Effector memory CD8-positive, alpha-beta T cell (primary cell): ENCODE measurements around the gene BBC3.
"Not testable (repeated sequence)": the region's sequence is repeated elsewhere in the genome, so short reads cannot be mapped to it uniquely, and the experiment has no call there.

ENCODE experiments used
- ATAC-seq: fragments of 150-1000 bp; cut with Tn5 transposase; replicated peaks from 2 replicates; pipeline ENCODE4 v1.10.0; 2021; ENCODE audit warnings: mild to moderate bottlenecking, moderate library complexity
- DNase-seq, 3 experiments: peaks; one replicate each; pipeline ENCODE4 v3.0.0; 2021
- H3K27ac Mint-ChIP-seq, 2 donors: one replicate each; pipeline ENCODE4 v1.8.0; 2022; ENCODE audit warnings: mild to moderate bottlenecking in 2 of 2, mixed read lengths in 2 of 2, moderate library complexity in 2 of 2
- H3K27me3 Mint-ChIP-seq, 2 donors: one replicate each; pipeline ENCODE4 v1.8.0; 2022; ENCODE audit warnings: mixed read lengths in 2 of 2
- H3K36me3 Mint-ChIP-seq: one replicate; pipeline ENCODE4 v1.8.0; 2022; ENCODE audit warnings: mild to moderate bottlenecking, moderate library complexity, mixed read lengths; ENCODE audit not compliant: insufficient read depth
- H3K4me1 Mint-ChIP-seq, 2 donors: one replicate each; pipeline ENCODE4 v1.8.0; 2022; ENCODE audit warnings: low read depth in 2 of 2, mixed read lengths in 2 of 2
- H3K4me3 Mint-ChIP-seq, 2 donors: one replicate each; pipeline ENCODE4 v1.8.0; 2022; ENCODE audit warnings: mild to moderate bottlenecking in 2 of 2, mixed read lengths in 2 of 2, moderate library complexity in 2 of 2
- H3K9me3 Mint-ChIP-seq, 2 donors: one replicate each; pipeline ENCODE4 v1.8.0; 2022; ENCODE audit warnings: mixed read lengths in 2 of 2
- total RNA-seq, 9 experiments: gene quantifications; one replicate each; lab custom pipeline; 2026; lab: John Stamatoyannopoulos, UW

BBC3 gene, protein sequence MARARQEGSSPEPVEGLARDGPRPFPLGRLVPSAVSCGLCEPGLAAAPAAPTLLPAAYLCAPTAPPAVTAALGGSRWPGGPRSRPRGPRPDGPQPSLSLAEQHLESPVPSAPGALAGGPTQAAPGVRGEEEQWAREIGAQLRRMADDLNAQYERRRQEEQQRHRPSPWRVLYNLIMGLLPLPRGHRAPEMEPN
- 7.6 to 43.1 (median 18.1) reads per million in 9 experiments for total RNA-seq

DNA sequence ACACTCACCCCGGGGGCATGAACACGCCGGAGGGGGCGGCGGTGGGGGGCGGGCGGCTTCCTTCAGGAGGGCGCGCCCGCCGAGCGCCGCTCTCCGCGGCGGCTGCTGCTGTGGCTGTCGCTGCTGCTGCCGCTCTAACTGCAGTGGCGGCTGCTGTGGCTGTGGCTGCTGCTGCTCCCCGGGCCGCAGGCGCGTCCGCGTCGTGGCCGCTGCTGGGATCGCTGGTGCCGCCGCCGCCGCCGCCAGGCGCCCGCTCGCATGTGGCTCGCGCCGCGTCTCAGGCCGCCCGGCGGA is at the start of gene BBC3:
BBC3 (minus strand) TSS at position 279 of the 294 bp plus-strand sequence. CDS start 2,768 bp downstream, outside the sequence.
- no peak for ATAC-seq

DNA sequence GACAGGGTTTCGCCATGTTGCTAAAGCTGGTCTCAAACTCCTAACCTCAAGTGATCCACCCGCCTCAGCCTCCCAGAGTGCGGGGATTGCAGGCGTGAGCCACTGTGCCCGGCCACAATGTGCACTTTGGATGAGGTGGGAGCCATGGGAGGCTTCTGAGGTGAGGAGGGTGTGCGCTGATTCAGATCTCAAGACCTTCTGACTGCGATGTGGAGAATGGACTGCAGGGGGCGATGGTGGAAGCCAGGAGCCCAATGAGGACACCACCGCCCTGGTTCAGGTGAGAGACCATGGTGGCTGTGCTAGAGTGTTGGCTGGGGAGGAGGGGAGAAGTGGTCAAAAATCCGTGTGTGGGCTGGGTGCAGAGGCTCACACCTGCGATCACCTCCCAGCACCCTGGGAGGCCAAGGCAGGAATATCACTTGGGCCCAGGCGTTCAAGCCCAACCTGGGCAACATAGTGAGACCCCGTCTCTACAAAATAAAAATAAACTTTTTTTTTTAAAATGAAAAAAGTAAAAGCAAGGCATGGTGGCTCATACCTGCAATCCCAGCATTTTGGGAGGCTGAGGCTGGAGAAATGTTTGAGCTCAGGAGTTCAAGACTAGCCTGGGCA is 49.3 kb upstream of the BBC3 start:
- ATAC-seq, result peak; percentile 67
- no peak overlapping the region for H3K4me3 Mint-ChIP-seq
- peak; percentile 40 to 53 (median 45) for DNase-seq

More for the DNA sequence above, at the start of gene BBC3:
- peaks cover 32% of the 10 kb centered on the region for H3K36me3 Mint-ChIP-seq
- no peaks in the 10 kb centered on the region for H3K9me3 Mint-ChIP-seq
- no peak for DNase-seq
- H3K4me1 Mint-ChIP-seq, result peaks cover 19 to 26% of the 10 kb centered on the region in 2 donors
- no peaks in the 10 kb centered on the region for H3K27me3 Mint-ChIP-seq
- H3K27ac Mint-ChIP-seq, result peak within 1 kb of the TSS; percentile 74 to 85
- peak within 1 kb of the TSS; percentile 71 to 73 for H3K4me3 Mint-ChIP-seq

DNA sequence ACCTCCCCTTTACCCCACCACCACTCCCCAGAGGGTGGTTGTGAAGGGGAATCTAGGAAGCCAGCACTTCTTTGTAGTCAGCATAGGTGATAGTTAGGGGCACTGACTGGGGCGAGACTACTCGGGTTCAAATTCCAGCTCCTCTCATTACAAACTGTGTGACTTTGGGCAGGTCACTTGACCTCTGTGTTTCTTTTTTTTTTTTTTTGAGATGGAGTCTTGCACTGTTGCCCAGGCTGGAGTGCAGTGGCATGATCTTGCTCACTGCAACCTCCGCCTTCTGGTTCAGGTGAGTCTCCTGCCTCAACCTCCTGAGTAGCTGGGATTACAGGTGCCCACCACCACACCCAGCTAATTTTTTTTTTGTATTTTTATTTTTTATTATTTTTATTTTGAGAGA is 45.5 kb upstream of the BBC3 start:
- H3K4me1 Mint-ChIP-seq, result peaks cover 19 to 20% of the 10 kb centered on the region in 2 donors
- peaks cover 30% of the 10 kb centered on the region for H3K36me3 Mint-ChIP-seq
- H3K27me3 Mint-ChIP-seq, H3K9me3 Mint-ChIP-seq, DNase-seq, ATAC-seq, H3K27ac Mint-ChIP-seq: not testable (repeated sequence)
- H3K4me3 Mint-ChIP-seq, result peak overlapping the region in 1 of 2 donors; percentile 86

More for the DNA sequence above, 49.3 kb upstream of the BBC3 start:
- Mint-ChIP-seq H3K9me3 (no peaks in the 10 kb centered on the region), H3K27me3 (no peaks in the 10 kb centered on the region), H3K27ac (no peak overlapping the region), H3K4me1 (peaks cover 11 to 13% of the 10 kb centered on the region in 2 donors), H3K36me3 (peaks cover 11% of the 10 kb centered on the region)

DNA sequence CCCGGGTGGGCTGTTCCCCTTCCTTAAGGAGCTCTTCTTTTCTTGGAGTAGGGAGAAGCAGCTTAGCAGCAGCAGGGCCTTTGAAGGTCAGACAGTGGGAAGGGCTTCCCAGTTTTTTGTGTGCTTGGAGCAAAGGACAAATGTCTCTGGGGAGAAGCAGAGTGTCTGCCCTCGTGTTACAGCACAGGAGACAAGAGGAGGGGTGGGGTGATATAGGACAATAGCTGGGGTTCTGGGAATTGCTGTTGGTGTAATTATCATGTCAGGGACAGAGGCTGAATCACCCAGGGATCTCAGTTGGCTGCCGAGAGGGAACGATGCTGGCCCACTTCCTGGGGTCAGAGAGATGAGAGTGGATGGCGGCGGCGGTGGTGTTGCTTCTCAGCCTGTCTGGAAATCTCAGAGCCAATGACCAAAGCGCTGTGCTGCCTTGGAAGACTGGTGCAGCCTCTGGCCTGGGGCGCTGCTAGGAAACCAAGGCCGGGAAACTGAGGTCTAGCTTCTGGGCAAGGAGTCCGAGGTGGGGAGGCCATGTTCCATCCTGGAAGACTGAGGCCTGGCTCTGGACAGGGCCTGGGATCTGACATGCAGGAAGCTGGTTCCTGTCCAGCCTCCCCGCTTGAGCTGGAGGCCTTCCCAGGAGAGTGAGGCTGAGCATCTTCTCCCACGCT is 44.9 kb upstream of the BBC3 start:
- H3K27ac Mint-ChIP-seq, result no peak overlapping the region
- H3K36me3 Mint-ChIP-seq, result peaks cover 30% of the 10 kb centered on the region
- H3K27me3 Mint-ChIP-seq, result no peaks in the 10 kb centered on the region
- no peaks in the 10 kb centered on the region for H3K9me3 Mint-ChIP-seq
- ATAC-seq (no peak), DNase-seq (no peak)
- peak overlapping the region; percentile 78 to 86 for H3K4me3 Mint-ChIP-seq
- H3K4me1 Mint-ChIP-seq, result peaks cover 19 to 20% of the 10 kb centered on the region in 2 donors

DNA sequence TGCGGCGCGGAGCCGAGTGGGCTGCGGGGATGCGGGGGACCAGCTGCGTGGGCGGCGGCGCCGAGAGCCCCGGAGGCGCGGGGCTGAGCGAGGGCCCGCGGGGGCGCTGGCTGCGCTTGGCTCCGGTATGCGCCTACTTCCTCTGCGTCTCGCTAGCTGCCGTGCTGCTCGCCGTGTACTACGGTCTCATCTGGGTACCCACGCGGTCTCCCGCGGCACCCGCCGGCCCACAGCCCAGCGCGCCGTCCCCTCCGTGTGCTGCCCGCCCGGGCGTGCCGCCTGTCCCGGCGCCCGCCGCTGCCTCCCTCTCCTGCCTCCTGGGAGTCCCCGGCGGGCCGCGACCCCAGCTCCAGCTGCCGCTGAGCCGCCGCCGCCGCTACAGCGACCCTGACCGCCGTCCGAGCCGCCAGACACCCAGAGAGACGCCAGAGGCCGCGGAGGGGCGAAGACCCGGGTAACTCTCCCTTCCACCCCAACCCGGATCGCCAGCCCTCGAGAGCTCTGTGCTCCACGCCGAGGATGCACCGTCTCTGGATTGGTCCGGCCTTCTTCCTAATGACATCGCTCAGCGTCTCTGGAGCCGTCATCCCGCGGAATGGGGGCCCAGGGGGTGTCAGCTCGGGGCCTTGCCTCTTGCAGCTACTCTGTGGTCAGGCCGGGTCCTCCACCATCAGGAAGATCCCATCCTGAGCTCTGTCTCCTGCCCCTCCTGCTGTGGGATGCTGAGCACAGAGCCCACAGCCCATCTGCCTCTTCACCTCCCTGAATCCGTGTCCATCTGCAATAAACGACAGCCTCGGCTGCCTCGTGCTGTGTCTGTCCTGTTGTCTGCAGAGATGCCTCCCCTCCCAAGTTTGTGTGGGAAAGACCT is 44.1 kb upstream of the BBC3 start:
- Mint-ChIP-seq H3K27me3 (no peaks in the 10 kb centered on the region), H3K4me3 (peak overlapping the region; percentile 86 to 96), H3K9me3 (no peaks in the 10 kb centered on the region), H3K27ac (no peak overlapping the region), H3K36me3 (peaks cover 34% of the 10 kb centered on the region), H3K4me1 (peaks cover 19 to 22% of the 10 kb centered on the region in 2 donors)
- ATAC-seq, result peak; percentile 39
- peak in 1 of 3 experiments; percentile 21 for DNase-seq

DNA sequence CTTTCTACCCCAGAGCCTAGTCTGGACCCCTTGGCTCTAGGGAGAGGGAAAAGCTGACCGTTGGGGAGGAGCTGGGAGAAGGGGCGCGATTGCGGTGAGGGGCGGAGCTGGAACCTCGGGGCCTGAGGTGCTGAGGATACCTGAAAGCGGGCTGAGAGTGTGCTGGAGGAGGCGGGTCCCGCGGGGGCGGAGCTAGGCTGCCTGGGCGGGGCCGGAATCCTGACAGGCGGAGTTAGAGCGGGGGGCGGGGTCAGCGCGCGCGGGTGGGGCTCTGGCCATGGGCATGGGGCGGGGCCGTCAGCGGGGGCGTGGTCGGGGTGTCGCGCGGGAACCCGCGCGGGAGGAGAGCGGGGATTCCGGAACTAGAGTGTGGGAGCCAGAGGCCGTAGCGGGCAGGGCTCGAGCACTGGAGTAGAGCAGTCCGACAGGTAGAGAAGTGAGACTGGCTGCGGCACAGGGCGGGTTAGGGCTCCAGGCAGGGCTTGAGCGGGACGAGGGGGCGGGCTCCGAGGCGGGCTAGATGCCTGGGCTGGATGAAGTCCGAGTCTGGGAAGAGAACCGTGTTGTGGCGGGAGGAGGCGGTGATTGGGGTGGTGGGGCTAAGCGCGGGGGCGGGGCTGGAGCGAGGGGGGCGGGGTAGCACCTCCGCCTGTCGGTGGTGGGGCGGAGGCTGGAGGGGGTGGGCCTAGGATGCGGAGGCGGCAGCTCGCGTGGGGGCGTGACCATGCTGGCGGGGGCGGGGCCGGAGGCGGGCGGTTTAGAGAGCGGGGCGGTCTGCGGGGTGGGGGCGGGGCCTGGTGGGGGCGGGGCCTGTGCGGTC is 43.3 kb upstream of the BBC3 start, which contains the start of gene INAFM1:
INAFM1 (plus strand) TSS at position 815 of the 820 bp plus-strand sequence. CDS start 35 bp downstream, outside the sequence.
- H3K4me3 Mint-ChIP-seq, result peak within 1 kb of the TSS; percentile 96 to 98
- peaks cover 19 to 23% of the 10 kb centered on the region in 2 donors for H3K4me1 Mint-ChIP-seq
- peak within 1 kb of the TSS; percentile 96 to 98 for H3K27ac Mint-ChIP-seq
- no peaks in the 10 kb centered on the region for H3K9me3 Mint-ChIP-seq
- peaks cover 36% of the 10 kb centered on the region for H3K36me3 Mint-ChIP-seq
- DNase-seq (peak; percentile 99), ATAC-seq (peak; percentile 70)
- no peaks in the 10 kb centered on the region for H3K27me3 Mint-ChIP-seq

DNA sequence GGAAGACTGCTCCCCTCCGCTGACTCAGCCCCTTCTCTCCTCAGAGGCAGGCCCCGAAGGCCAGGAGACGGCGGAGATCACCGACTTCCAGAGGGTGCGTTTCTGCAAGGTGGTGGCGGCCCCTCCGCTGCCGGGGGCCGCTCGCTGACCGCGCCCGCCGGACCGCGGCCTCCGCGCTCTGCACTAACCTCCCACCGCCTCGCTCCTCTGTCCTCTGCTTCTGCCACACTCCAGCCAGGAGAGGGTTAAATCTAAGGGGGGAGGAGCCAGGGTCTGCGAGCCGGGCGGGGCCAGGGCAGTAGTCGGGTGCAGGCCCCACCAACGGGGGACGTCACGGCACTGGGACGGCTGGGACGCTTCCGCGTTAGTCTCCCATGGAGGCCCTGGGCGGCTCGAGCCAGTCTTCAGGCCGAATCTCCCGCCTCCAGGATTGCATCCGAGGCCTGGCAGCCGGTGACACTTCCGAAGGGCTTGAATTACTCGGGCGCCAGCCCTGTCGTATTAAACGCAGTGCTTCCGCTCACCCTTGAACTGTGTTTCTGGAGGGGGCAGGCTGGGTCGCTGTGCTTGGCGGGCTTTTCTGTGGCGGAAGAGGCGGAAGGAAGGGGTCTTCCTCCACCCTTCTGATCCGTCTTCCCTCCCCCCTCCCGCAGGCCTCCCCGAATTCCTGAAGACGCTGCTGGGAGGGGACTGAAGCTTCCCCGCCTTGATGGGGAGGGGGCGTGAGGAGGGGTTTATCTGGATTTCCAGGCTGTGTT is 42.5 kb upstream of the BBC3 start:
- ATAC-seq (peak; percentile 67), DNase-seq (peak; percentile 87 to 88 (median 87))
- Mint-ChIP-seq H3K9me3 (no peaks in the 10 kb centered on the region), H3K36me3 (peaks cover 35% of the 10 kb centered on the region), H3K4me3 (peak overlapping the region; percentile 96 to 98), H3K27me3 (no peaks in the 10 kb centered on the region), H3K4me1 (peaks cover 19 to 23% of the 10 kb centered on the region in 2 donors), H3K27ac (peak overlapping the region; percentile 96 to 98)

DNA sequence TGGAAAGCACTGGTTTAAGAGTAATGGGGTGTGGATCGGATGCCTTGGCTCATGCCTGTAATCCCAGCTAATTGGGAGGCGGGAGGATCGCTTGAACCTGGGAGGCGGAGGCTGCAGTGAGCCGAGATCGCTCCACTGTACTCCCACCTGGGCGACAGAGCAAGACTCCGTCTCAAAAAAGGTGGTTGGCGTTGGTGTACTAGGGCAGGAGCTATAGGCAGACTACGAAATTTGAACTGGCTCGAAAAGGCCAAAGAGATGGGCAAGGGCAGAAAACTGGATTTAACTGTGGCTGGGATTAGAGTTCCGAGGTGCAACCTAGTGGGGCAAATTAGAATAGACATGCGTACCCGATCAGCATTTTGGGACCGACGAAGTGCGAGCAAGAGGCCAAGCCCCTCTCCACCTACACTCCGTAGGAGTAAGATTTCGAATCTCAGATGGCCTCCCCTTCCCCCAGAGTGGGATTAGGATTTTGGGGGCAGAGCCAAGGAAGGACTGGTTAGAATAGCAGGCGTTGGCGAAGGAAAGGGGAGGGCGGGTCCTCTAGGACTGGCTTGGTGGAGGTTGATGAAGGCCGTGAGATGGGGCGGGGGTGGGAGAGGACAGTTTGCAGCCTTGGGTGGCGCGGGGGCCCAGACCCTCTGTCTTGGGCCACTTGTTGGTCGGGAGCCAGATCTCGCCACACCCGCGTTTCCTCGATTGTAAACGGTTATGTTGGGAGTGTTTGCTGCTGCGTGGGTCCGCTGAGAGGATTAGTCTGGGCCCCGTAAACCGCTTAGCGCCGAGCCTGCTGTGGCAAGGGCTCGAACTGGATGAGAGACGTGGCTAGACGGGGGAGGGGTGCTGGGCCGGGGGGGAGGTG is 41.7 kb upstream of the BBC3 start:
- peaks cover 35% of the 10 kb centered on the region for H3K36me3 Mint-ChIP-seq
- no peaks in the 10 kb centered on the region for H3K27me3 Mint-ChIP-seq
- peak; percentile 0 for ATAC-seq
- peak overlapping the region; percentile 96 to 98 for H3K27ac Mint-ChIP-seq
- peak overlapping the region; percentile 96 to 98 for H3K4me3 Mint-ChIP-seq
- H3K4me1 Mint-ChIP-seq, result peaks cover 19 to 23% of the 10 kb centered on the region in 2 donors
- H3K9me3 Mint-ChIP-seq, result no peaks in the 10 kb centered on the region
- DNase-seq, result peak in 1 of 3 experiments; percentile 27

DNA sequence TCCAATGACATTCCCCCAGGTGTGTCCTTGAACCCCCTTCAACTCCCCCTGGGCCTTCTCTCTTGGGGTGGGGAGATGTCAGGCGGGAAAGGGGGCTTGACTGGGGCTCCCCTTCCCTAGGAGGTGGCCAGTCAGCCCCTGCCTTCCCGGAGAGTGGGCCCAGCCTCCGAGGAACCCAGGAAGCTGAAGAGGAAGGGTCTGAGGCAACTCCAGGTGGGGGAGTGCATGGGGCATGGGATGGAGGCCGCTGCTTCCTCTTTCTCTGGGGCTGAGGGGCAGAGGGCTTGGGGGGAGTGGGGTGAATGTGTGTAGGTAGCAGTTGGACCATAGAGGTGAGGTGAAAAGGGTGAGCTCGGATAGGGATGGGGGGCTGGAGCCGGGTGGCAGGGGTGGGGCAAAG is 41.0 kb upstream of the BBC3 start:
- H3K36me3 Mint-ChIP-seq, result peaks cover 38% of the 10 kb centered on the region

DNA sequence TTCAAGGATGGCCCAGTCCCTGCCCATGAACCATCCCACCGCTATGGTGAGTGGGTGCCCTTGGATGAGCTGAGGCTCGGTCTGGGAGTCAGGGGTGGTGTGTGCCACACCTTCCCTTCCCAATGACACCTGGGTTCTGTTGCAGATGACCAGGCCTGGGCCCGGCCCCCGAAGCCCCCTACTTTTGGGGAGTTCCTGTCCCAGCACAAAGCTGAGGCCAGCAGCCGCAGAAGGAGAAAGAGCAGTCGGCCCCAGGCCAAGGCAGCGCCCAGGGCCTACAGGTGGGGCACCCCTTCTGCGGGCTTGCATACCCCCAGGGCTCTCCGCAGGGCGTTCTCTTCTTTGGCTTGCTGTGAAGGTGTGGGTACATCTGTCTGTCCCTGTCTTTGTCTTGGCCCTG is 39.4 kb upstream of the BBC3 start:
- ATAC-seq (no peak), DNase-seq (no peak)
- peaks cover 14 to 18% of the 10 kb centered on the region in 2 donors for H3K4me1 Mint-ChIP-seq
- H3K4me3 Mint-ChIP-seq, result no peak overlapping the region
- no peaks in the 10 kb centered on the region for H3K27me3 Mint-ChIP-seq
- H3K36me3 Mint-ChIP-seq, result peaks cover 48% of the 10 kb centered on the region
- peak overlapping the region in 1 of 2 donors; percentile 41 for H3K27ac Mint-ChIP-seq
- no peaks in the 10 kb centered on the region for H3K9me3 Mint-ChIP-seq

More for the DNA sequence above, 41.0 kb upstream of the BBC3 start:
- peak overlapping the region in 1 of 2 donors; percentile 98 for H3K27ac Mint-ChIP-seq
- no peaks in the 10 kb centered on the region for H3K27me3 Mint-ChIP-seq
- DNase-seq (no peak), ATAC-seq (no peak)
- H3K9me3 Mint-ChIP-seq, result no peaks in the 10 kb centered on the region
- peak overlapping the region; percentile 96 to 98 for H3K4me3 Mint-ChIP-seq
- H3K4me1 Mint-ChIP-seq, result peaks cover 19 to 23% of the 10 kb centered on the region in 2 donors

DNA sequence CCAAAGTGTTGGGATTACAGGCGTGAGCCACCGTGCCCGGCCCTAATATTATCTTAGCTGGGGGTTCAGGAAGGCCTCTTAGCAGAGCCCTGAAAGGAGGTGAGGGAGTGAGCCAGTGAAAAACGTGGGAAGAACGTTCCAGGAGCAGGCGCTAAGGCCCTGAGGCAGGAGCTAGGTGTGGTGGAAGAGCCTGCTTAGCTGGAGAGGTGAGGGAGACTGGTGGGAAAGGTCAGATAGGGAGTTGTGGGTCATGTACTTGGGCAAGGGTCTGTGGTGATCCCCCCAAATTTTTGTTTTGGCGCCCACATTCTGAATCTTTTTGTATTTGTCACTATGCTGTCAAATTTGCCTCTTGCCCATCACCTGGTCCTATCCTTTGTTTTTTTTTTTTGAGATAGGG is 38.6 kb upstream of the BBC3 start:
- no peaks in the 10 kb centered on the region for H3K27me3 Mint-ChIP-seq
- no peaks in the 10 kb centered on the region for H3K9me3 Mint-ChIP-seq
- no peak overlapping the region for H3K27ac Mint-ChIP-seq
- ATAC-seq (no peak), DNase-seq (no peak)
- H3K4me1 Mint-ChIP-seq, result peaks cover 11 to 15% of the 10 kb centered on the region in 2 donors
- peaks cover 51% of the 10 kb centered on the region for H3K36me3 Mint-ChIP-seq
- H3K4me3 Mint-ChIP-seq, result no peak overlapping the region
